ENCODE results near the gene CAMK1D. TPM values are rescaled to one million over a fixed set of nuclear protein-coding genes. Genes with fewer than 3 reads are reported as not detected.

CAMK1D gene
- total RNA-seq, 1 experiment from 2014 or later: 2.3 TPM

DNA sequence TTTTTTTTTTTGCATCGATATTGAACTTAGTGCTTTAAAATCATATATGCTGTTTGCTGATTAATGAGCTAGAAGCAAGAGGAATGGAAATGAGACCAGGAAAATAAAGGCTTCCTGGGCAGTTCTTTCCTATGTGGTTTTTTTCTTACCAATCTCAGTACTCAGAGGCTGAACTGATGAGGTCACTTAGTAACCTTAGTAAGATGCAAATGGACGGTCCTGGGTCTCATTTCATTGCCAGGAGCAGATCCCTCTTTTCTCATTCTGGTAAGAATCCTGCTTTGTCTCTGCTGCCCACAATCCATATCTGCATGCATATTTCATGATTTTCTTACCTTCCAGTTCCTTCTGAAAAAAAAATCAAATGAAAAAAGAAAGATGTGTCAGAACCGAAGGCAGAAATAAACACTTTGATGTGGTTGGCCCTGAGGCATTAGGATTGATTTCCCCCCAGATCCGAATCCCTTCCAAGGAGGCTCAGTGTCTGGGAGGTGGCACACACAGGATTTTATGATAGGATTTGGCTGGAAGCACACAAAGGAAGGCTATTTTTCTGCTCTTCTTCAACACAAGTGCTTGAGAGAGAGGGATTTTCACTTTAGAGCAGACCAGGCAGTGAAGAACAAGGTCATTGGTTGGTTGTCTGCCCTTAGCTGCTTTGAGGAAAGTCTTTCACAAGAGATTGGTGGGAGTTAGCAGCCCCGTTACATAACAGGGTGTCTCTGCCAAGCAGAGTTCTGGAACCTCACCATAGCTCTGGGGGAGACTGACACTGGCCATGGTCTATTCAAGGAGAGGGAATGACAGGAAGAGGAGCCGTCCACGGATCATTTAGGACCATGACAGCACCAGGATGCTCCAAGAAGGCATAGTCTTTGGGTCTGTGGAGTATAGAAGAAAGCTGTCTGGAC, 150.0 kb downstream of the CAMK1D start:
- DNase-seq (ENCODE audit: low spot score): no peak

DNA sequence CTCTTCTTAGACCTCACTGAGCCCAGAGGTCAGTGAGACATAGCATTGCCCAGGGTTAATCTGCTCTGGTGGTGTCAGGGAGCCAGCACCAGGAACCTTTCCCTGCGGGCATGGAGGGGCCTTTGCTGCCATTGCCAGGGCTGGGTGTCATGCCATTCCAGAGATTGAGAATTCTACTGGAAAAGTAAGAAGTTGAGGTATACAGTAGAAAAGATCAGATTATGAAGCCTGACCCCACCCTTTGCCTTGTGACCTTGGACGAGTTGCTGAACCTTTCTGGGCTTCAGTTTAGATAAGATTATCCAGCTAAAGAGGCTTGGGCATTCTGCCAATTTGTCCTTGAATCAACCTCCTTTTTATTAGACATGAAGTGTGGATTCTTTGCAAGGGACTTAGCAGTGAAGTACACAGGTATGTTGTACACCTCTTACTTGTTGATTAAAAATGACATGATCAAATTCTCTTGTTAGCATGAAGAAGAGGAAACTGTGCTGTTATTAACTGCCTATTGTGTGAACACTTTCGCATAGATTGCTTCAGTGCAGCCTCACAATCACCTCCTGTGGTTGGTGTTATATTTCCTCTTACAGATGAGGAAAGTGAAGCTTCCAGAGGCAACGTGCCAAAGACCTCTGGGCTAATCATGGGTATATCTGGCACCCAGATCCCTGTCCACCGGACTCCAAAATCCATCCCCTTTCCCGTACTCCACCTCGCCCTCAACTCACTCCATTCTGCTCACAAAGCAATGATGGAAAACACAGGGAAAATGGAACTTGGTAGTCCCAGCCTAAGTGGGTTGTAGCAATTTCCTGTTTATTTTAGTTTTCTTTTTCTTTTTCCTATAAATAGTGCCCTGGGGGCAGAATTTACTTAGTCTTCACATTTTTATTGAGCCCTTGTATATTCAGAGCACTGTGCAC, 151.3 kb downstream of the CAMK1D start:
- peak; percentile 44 for DNase-seq (ENCODE audit: low spot score)

DNA sequence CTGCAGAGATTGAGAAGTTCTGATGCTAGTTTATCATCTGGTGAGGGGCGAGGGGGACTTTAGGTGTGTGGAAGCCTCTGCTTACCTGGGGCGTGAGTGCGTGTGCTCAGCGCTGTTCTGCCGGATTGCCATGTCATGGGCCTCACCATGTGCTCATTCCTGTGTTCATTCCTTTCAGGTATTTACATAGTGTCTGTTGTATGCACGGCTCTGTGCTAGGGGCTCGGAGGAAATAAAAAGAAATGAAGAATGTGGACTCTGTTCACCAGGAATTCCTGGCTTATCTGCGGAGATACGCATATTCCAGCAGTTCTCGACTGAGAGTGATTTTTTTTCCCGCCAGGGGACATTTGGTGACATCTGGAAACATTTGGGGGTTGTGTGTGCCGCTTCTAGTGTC, 152.0 kb downstream of the CAMK1D start:
- DNase-seq (ENCODE audit: low spot score): no peak

DNA sequence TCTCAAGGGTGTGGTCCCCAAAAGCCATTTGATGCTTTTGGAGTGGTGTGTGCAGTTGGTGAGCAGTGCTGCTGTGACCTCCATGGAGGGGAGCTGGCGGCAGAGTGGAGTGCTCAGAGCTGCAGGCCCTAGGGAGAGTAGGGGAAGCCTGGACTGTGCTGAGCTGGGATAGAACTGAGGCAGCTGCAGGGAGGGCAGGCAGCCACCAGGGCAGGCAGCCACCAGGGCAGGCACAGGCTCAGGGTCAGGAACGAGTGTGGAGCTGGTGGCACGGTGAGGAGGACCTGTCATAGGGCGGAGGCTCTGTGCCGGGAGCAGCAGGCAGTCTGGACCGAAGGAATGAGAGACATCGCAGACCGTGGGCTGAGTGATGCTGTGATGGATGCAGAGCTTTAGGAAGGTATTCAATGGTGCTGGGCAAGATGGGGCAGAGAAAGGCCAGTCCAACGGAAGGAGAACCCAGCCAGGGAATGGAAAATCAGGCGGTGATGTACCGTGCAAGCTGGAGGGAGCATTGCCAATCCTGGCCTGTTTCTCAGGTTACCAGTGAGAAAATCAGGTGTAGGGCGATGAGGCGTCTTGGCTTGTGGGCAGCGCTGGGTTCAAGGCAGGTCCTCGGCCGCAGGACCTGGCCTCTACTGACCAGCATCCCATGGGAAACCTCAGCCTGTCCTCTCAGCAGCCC, 152.6 kb downstream of the CAMK1D start:
- DNase-seq (ENCODE audit: low spot score): no peak

DNA sequence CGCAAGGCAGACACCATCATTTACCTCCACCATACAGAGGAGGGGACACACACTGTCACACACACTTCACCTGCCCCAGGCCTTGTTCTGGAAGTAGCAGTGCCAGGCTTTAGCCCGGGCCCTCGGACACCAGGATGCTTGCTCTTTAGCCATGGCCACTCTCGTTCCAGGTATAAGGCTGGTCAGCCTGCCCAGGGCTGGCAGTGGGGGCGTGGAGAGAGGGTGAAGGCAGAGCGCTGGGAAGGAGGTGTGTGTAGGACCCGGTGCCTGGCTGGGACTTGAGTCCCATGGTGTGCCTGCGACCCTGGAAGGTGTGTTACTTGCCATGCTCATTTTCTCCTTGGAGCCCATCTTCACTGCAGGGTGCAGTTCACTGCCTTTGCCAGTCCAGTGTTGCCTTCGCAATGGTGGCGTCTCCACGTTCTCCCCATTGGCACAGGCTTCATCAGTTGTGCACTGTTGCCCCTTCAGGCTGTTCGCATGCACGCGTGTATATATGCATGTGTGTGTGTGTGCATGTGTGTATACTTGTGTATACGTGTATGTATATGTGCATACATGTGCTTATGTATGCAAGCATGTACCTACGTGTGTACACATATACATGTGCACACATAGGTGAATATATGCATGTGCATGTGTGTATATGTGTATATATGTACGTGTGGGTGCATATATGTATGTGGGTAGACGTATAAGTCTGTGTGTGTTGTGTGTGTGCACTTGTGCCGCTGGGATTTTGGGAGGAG, 153.4 kb downstream of the CAMK1D start:
- no peak for DNase-seq (ENCODE audit: low spot score)

DNA sequence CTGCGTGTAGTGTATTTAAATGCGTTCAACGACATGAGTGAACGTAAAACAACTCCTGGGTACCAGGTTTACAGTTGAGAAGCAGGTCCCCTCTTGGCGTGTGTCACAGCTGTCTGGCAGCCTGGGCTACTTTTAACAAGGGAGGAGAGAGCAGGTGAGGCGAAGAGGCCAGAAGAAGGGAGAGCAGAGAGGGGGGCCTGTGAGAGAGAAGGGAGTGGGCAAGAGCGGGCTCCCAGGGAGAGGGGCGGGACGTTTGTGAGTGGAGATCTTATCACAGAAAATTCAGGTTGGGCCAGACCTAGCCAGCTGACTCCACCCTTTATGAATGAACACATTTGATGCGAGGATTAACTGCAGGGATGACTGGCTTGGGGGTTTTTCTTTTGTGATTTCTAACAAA, 154.0 kb downstream of the CAMK1D start:
- no peak for DNase-seq (ENCODE audit: low spot score)

DNA sequence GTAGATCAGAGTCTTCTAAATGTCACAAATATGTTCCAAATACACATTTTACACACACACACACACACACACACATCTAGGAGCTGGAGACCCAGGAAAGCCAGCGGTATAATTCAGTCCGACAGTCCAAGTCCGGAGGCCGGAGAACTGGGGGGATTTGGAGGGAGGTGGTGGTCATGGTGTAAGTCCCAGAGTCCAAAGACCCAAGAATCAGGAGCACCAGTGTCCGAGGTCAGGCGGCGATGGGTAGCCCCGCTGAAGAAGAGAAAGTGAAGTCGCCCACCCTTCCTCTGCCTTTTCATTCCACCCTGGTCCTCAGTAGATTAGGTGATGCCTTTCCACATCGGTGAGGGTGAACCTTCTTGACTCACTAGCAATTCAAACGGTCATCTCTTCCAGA, 154.8 kb downstream of the CAMK1D start:
- DNase-seq (ENCODE audit: low spot score): no peak

DNA sequence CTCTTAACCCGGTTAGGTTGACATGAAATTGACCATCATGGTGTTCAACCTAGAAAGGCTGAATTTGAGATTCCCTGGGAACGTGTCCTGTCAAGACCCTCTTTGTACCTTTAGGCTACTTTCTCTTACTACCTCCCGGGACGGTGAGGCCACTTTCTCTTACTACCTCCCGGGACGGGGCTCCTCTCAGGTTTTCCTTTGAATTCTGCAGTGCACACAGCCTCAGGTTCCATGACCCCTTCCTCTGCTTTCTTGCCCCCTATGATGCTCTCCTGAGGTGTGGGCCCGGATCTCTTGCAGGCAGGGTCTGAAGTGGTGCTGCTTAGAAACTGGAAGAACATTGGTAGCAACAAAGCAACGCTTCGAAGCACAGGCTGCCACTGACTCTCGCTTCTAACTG, 155.3 kb downstream of the CAMK1D start:
- no peak for DNase-seq (ENCODE audit: low spot score)

DNA sequence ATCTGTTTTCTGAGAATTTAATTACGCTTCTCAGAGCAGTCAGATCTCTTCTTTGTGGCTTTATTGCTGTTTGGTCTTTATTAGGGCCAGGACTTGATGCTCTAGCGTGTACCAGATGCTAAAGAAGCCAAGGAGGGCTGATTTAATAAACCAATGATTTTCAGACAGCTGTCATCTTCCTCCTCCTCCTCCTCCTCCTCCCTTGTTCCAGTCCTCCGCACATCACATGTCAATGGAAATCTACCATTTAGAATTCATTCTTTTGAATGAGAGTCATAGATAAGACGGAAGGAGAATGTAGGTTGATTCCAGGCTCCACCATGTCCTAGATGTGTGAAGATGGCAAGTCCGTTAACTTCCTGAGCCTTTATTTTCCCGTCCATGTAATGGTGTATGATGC, 156.3 kb downstream of the CAMK1D start:
- no peak for DNase-seq (ENCODE audit: low spot score)

DNA sequence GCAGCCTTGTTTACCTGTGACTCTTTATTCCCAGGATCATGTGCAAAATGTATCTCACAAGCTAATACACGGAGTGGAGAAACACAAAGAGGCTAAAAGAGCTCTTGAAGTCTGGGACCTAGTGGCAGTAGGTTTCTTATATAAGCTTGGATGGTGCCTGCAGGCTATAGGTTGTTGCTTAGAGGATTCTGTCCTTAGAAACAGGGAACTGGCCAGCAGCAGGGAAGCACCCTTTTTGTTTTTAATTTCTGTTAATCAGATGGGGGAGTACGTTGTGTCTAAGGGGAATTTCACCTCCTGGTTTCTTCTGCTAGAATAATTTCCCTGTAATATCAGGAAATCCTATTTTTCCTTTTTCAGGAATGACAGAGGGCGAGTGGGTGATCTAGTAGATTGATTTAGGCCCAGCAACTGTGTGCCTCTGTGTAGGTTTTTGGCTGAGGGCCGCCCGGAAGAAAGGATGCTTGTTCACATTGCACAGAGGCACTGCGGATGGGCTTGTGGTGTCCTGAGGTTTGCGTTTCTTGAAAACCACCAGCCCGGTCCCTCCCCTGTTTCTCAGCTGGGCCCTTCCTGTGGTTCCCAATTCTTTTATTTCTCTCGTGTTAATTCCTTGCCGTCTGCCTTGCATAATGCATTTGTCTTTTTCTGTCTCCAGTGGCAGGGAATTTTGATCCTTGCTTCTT, 158.0 kb downstream of the CAMK1D start:
- no peak for DNase-seq (ENCODE audit: low spot score)

DNA sequence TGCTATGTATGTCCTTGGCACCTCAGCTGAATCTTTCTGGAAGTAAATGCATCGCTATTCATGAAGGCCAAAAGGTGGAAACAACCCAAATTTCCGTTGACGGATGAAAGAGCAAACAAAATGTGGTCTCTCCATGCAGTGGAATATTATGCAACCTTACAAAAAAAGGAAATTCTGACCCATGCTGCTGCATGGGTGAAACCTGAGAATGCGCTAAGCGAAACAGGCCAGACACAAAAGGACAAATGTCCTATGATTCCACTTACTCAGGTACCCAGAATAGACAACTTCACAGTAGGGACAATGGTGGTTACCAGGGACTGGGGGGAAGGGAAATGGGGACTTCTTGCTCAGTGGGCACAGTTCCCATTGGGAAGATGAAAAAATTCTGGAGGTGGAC, 158.8 kb downstream of the CAMK1D start:
- no peak for DNase-seq (ENCODE audit: low spot score)

DNA sequence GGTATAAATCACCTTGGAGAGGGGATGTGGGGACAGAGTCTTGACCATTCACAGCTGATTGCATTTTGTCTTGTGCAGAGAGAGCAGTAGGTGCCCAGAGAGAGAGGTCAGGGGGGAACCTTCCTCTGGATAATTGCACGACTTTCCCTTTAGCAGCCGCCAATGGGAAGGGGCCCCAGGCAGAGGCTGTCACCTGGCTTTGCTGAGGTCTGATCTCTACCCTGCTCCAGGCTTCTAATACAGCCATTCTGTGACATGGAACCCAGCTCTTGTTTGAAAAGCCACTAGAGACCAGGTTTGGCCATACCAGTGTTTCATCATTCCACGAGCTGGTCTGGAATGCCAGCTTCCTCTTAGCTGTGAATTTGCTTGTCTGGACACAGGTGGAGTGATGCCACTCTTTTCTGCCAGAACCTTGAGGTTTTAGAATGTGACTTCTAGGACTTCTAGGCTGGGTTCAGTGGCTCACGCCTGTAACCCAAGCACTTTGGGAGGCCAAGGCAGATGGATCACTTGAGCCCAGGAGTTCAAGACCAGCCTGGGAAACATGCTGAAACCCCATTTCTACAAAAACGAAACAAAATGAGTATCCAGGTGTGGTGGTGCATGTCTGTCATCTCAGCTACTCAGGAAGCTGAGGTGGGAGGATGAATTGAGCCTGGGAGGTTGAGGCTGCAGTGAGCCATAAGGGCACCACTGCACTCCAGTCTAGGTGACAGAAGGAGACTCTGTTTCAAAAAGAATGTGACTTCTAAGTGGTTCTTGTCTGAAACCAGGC, 159.9 kb downstream of the CAMK1D start:
- no peak for DNase-seq (ENCODE audit: low spot score)

DNA sequence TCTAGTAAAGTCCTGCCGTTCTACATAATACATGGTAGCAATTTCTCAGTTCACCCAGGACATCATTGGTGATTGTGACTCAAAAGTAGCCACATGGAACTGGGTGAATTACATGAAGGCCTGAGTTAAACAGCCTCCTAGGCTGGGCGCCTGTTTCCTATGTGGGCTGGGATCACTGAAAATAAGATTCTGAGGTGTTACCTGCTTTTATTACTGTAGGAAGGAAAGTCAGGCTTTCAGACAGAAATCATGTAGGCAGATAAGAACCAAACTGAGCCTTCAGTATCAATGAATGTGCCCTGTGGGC, 160.4 kb downstream of the CAMK1D start:
- DNase-seq (ENCODE audit: low spot score): no peak

DNA sequence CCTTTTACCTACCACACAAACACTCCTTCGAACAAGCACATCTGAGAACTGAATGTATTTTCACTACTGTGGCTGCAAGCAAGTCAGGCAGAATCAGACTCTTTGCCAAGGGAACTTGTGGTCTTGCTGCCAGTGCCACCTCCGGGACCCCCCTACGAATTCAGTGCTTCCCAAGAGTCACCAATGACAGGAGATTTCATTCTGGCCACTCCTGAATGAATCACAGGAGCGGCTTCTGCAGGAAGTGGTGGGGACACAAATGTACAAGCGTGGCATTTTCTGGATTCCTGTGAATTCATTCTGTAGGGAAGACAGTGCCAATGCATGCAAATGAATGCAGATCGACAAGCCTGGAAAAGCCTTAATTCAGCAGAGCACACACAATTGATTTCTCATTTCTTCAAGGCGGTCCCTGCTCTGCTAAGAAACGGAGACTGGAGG, 161.2 kb downstream of the CAMK1D start:
- no peak for DNase-seq (ENCODE audit: low spot score)

DNA sequence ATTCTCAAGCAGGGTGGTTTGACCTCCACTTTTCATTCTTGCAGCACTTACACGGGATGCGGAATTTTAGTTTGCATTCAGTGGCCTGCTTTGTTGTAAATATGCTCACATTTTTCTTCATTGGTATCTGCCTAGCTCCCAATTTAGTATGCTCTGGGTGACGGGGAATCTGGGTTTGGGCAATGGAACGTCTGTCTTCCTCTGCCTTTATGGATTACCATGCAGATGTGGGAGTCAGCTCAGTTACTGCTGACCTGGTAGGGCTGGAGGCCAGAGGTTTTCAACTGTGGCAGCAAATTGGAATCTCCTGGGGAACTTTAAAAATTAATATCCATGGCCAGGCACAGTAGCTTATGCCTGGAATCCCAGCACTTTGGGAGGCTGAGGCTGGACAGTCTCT, 161.6 kb downstream of the CAMK1D start:
- DNase-seq (ENCODE audit: low spot score): no peak

DNA sequence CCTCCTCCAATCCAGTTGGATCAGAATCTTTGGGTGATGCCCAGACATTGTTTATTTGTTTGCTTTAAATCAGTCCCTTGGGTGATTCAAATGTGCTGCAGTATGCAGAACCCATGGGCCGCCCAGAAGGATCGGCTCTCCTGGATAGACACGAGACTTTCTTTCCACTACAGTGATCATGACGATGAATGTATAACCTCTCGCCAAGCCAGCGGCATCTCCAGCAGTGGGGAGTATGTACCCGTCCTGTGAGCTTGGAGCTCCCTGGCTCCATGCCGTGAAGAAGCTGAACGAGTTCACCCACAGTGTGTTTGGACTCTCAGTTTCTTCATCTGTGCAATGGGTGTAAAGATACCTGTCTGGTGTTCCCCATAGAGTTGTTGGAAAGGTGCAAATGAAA, 162.3 kb downstream of the CAMK1D start:
- DNase-seq (ENCODE audit: low spot score): no peak

DNA sequence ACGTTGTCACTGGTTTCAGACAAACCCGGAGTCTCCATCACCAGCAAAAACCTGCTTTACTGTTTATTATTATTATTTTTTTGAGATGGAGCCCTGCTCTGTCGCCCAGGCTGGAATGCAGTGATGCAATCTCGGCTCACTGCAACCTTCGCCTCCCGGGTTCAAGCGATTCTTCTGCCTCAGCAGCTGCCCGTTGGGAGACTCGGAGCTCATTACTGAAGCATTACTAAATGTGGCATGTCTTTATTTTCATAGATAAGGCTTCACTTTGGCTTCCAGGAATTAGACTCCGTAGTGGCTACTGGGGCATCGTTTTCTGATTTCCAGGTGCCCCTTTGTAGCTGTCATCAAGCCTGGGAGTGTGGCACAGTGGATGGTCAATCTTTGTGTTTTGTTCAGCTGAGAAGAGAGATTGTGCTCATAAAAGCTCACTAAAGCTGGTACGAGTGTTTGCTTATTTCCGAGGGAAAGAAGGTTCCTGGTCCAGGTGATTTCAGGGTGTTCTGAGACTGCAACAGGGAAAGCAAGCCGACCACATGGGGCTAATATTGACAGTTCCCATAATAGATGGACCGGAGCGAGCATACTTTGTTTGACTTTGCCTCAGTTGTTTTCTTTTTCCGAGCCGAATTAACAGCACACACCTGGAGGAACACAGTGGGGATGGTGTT, 163.1 kb downstream of the CAMK1D start:
- DNase-seq (ENCODE audit: low spot score): no peak

DNA sequence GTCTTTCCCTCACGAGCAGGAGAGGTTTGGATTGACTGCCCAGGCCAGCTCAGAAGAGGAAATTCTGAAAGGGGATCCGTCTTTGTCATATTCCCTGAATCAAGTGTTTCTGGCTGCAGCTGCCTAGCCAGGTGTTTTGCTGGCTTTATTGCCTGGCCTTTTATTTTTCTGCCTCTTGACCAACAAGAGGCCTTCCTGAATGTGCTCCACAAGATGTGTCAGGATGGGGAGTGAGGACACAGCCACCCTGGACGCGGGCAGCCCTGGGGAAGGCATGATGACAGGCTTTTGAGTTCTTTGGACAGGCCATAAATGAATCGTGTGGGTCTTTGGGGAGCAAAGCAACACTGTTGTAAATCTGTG, 163.6 kb downstream of the CAMK1D start:
- no peak for DNase-seq (ENCODE audit: low spot score)

DNA sequence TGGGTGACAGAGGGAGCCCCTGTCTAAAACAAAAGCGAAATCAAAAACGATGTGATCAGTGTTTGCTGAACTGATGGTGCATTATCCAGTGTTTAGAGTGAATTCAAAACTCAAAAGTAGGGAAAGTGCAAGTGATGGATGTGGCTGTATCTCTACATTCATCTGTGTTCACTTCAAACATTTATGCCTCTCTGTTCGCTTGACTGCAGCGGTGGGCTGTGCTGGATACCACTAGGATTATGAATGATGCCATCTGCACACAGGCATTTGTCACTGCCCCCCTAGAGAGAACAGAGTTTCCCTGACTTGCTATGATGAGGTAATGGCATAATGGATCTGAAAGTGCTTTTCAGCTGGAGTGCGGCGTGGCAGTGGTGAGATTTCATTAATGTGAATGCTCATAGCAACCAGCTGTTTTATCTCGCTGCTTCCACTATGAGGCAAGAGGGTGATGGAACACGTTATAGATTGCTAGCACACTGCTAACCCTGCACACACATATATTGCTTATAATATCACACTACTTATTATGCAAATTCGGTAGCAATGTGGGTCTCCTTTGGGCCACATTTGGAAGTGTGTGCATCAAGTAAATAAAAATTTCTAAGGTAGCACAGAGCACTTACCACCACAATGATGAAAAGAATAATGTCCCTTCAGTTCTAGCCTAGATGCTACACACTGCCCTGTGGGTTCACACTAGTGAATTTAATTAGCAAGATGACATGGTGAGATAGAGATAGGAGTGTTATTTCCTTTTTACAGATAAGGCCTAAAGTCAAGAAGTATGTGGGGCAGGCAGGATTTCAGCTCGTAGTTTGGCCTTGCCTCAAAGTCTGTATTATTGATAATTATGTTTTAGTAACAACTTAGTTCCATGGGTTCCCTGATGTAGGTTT, 164.7 kb downstream of the CAMK1D start:
- no peak for DNase-seq (ENCODE audit: low spot score)

Measured in H4 (cell line).